Astrocyte of the hippocampus (primary cell): ENCODE data around the gene ELMO1.
A peak's percentile ranks its signal among the peaks of the same experiment; 100 is the strongest.

ENCODE experiments used
- DNase-seq: peaks from one replicate; pipeline ENCODE4 v3.0.0; 2011; ENCODE audit warnings: low read depth, low spot score

Gene ELMO1

DNA sequence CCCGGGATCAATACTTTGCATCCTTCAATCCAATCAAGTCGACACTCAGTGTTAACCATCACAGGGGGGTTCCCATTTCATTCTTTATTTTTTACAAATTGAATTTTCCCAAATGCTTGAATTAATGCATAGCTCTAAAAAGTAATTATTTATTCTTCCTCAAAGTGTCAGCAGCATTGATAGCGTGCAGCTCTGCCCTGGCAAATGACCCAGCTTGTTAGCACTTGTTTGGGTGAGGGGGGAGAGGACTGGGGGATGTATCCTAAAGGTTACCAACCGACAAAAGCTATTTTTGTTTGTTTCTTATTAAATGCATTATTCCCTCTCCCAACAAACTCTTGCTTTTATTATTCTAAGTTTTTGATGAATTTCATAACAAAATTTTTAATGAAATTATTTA is 27.0 kb upstream of the ELMO1 start:
- DNase-seq = no peak

DNA sequence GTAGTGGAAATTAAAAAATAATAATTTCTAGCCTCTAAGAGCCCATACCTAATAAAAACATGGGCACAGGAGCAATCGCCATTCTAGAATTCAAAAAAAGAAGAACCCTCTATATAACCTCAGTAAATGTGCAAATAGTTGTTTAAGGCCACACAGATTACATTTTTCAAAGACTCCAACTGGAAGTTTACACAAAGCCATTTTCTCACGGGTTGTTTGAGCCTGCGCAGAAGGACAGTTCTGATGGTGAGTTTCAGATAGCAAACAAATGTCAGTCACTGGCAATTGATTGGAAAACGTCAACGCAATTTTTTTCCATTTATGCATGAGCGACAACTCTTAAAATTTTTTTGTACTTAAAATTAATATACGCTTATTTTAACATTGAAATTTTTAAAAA is 23.0 kb upstream of the ELMO1 start:
- no peak for DNase-seq

DNA sequence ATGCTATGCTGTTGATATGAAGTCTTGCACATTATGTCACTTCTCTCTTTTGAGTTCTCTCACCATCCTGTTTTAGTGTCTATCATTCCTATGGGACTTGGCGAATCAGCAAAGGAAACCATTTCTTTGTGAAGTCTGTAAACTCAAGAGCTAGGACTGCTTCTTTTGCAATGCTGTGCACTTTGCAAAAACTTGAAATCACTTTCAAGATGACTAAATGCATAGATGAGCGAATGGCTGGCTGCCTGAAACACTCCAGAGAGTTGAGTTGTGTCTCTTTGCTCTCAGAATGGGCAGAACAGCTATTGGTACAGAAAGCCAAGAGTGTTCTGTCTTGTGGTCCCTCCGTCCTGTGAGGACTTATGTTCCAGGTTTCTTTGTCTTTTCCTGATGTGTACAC is 18.3 kb upstream of the ELMO1 start:
- no peak for DNase-seq

DNA sequence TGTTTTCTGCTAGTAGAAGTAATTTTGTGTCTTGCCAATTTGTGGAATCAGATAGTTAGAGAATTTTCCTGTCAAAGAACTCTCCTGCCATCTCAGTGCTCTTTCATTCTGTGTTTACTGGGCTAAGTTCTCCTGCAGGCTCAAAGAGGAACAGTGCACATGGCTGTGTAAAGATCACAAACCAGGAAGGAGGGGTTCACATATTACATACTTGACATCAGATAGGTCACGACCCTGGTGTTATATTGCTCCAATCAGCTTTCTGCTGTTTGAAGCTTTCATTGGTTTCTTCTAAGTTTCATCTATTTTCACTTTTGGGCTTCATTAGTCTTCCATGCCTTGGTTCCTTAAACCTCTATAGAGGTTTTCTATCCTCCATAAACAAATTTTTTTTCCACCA is 13.5 kb upstream of the ELMO1 start:
- no peak for DNase-seq

DNA sequence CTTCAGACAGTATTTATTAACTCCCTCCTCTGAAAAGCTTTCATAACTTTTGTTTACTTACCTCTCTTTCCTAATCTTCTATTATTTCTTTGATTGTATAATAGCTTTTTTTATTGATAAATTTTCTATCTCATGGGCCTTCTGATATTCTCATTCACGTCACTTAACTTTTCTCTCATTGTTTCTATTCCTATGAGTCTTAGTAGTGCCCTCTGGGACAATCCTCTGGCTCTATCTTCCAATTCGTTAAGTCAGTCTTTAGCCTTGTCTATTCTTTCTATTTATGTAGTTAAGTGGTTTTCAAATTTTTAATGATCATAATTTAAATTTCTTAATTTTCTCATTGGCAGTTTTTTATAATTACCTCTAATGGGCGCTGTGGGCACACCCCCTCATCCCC is 6.4 kb upstream of the ELMO1 start:
- DNase-seq = no peak

- no peak for DNase-seq
Measured at GRCh38 chr7:37452346-37452745, 3.7 kb upstream of the ELMO1 start.

DNA sequence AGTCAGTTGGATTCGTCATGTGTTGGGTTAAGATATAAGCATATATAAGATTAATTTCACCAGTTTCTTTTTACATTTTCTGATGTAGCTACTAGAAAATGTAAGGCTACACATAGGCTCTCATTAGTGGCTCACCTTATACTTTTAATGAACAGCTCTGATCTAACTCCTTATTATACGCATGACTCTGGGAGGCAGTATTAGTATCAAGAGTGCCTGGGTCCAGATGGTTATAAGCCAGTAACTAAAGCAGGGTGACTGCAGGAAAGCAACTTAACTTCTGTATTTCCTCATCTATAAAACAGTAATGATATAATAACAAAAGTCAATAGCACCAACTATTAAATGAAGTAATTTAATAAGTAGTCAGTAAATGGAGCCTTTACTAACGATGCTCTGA is 1.4 kb upstream of the ELMO1 start:
- DNase-seq = no peak

- DNase-seq = no peak
Measured at GRCh38 chr7:37449621-37450020, 957 bp upstream of the ELMO1 start.

DNA sequence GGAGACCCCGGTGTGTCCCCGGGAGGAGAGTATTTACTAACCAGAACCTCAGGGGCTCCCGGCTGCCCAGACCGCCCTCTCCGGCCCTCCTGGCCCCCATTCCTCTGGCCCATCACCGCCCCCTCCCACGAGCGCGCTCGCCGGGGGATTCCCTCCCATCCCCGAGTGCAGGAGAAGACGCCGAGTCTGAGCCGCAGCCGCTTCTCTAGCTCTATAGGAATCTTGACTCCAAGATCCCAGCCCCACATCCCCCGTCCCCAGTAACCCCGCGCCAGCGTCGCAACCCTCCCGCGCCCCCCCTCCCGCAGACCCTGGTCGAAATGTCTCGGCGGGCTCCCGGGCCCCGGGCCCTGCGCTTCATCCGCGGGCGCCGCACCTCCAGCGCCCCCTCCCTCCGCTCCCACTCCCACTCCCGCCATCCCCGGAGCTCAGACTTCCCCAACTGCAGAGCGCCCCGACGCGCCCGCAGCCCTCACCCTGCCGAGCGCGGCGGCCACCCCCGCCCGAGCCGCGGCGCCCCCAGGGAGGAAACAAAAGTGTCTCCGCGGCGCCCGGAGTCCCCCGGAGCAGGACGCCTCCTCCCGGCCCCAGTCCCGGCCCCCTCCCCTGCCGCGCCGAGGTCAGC is 541 bp downstream of the ELMO1 start:
- peak; percentile 46 for DNase-seq

GRCh38 chr7:37446371-37446770 is 2.3 kb downstream of the ELMO1 start:
- DNase-seq = no peak

DNA sequence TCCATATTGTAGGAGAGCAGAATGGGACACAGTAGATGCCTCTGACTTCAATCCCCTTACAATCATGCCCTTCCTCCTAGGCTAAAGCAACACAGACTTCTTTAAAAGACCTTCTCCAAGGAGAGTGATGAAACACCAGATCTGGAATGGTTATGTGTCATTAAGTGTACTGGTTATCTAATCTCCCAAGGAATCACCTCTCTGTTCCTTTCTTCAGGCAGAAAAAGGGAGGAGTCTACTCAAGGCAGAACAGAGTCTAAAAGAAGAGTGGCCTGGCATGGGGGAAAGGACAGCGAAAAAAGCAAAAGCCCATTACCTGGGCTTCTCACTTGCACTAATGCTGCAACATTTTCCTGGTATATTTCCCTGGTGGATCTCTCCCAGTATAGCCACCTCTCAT is 2.9 kb downstream of the ELMO1 start:
- no peak for DNase-seq

DNA sequence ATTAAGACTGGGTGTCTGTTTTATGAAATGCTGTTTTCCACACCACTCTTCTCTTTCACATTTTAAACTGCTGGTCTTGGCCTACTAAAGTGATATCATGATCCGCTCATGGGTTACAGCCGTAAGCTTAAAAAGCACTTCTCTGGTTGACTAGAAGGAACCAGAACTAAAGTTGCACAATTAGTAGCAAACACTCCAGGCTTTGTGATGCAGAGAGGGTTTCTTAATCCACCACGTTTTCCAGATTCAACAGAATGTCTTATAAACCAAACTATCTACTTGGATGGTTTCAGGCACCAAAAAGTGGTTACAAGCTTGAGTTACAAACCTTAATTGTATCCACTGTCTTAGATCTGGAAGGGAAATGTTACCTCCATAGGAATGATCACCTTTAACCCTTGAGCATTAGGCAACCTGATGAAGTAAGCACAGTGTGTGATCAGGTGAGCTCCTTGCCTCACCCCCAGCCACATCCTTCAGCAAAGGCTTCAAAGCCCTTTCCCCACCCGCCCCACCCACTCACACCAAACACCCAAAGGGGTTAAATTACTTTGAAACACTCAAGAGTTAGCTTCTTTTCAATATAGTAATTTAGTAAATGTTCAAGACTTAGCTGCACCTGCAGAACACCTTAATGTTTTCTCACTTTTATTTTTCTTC is 3.5 kb downstream of the ELMO1 start:
- DNase-seq = no peak

DNA sequence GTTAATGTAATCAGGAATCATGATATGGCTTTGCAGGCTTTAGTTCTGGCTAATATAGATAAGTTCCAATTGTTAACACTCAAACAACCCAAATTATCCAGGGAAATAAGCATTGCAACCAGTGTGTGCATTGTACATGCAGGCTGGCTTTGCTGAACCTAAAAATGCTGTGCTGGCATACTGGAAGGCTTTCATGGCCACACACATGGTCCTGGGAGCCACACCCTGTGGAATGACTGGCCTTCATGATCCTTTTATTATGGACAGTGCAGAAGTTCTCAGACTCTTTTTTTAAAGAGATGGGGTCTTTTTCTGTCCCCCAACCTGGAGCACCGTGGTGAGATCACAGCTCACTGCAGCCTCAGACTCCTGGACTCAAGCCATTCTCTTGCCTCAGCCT is 5.0 kb downstream of the ELMO1 start:
- DNase-seq = no peak

DNA sequence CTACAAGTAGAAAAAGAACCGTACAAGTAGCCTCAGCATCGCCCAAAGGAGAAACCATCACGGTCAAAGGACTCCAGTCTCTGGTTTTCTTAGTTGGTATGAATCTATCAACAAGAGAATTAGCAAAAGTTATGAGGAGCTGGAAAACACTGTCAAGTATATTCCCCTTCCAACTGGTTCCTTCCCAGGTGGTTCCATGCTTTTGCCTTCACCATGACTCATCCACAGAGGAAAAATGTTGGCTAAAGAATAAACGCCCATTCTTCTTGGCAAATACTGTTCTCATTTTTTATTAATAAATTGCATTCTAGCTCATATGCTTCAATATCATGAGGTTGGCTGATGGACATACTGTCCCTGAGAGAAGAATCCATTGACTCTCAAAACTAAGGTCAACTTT is 6.4 kb downstream of the ELMO1 start:
- DNase-seq = no peak

- no peak for DNase-seq
Measured at GRCh38 chr7:37441816-37442215, 6.8 kb downstream of the ELMO1 start.

DNA sequence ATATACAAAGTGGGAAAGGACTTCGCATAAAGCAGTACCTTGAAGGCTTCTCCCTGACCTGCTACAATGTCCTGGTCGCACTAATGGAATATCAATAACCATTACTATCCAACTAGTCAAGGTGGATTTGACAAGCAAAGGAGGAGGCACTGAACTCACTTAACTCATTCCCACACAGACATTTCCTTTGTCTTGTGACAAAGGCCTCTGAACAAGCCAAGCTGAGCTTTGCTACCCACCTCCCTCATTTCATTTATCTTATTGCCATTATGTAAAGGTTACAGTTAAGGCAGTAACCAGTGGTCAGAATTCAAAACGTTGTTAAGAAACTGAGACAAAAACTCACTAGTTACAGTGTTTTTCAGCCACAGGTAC is 7.3 kb downstream of the ELMO1 start:
- no peak for DNase-seq

GRCh38 chr7:37440738-37441385 is 7.8 kb downstream of the ELMO1 start:
- DNase-seq = no peak

GRCh38 chr7:37439653-37440026 is 9.0 kb downstream of the ELMO1 start:
- DNase-seq = no peak

GRCh38 chr7:37438906-37439652 is 9.6 kb downstream of the ELMO1 start:
- DNase-seq = no peak

DNA sequence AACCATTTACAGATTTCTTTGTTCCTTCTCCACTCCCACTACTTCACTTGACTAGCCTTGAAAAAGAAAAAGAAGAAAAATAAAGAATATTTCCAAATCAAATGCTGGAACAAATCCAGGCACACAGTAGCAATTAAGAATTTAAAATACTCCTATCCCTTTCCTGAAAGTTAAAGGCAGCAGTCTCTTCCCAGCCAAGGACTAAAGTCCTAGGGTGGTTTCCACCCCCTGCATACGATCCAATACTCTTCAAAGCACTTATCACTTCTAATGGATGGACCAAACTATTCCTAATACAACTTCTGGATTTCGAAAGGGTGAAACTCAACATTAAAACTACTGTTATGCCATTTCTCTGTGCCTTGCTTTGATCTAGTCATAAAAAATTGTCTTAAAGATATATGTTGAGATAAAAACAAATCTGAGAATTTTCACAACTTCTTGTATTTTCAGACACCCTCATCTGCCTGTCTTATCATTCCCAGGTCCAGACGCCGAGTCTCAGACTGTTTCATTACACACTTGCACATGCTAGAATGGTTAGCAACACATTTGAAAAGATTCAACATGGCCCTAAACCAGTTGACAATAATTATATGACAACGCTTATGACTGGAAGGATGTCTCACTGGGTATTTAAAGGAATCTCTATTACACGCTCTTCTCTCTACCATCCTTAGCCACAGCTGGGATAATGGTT is 13.4 kb downstream of the ELMO1 start:
- DNase-seq = no peak

- no peak for DNase-seq
Measured at GRCh38 chr7:37434529-37434928, 14.1 kb downstream of the ELMO1 start.

- no peak for DNase-seq
Measured at GRCh38 chr7:37433166-37433565, 15.5 kb downstream of the ELMO1 start.
